ENCODE measurements around the gene NEURL1.
A peak's percentile ranks its signal among the peaks of the same experiment; 100 is the strongest.

The NEURL1 gene

GRCh38 chr10:103562383-103562782 lies 68.9 kb downstream of the NEURL1 start:
- Histone ChIP-seq H3K9me3 (ENCODE audit: insufficient read depth, low read depth, low read length) (peaks cover 7% of the 10 kb centered on the region), H3K4me3 (ENCODE audit: low read depth, low read length) (no peak overlapping the region), H3K4ac (ENCODE audit: low read depth, low read length) (no peak overlapping the region), H3K27ac (ENCODE audit: low read depth, low read length) (no peak overlapping the region), H2AFZ (ENCODE audit: insufficient read depth, low read length, poor library complexity) (no peak overlapping the region), H3K79me2 (ENCODE audit: control insufficient read depth, insufficient read depth, low read length, poor library complexity) (no peaks in the 10 kb centered on the region), H3K14ac (ENCODE audit: low read length) (no peak overlapping the region), H3K9ac (ENCODE audit: low read length) (no peak overlapping the region), H4K8ac (ENCODE audit: low read depth, low read length) (no peak overlapping the region), H3K27me3 (ENCODE audit: insufficient read depth, low read length) (no peaks in the 10 kb centered on the region), H4K12ac (ENCODE audit: low read depth, low read length) (no peak overlapping the region), H3K36me3 (ENCODE audit: control insufficient read depth in 1 of 2, insufficient read depth in 2 of 2, low read length in 2 of 2) (peaks cover 0 to 4% of the 10 kb centered on the region in 2 experiments), H3K23ac (ENCODE audit: low read length) (no peak overlapping the region), H3K4me1 (ENCODE audit: control insufficient read depth in 1 of 2, insufficient read depth in 2 of 2, low read length in 2 of 2) (no peaks in the 10 kb centered on the region), H2BK5ac (ENCODE audit: low read depth, low read length, poor library complexity) (no peak overlapping the region), H4K91ac (ENCODE audit: low read depth, low read length) (no peak overlapping the region), H2BK120ac (ENCODE audit: insufficient read depth, low read length, poor library complexity) (no peak overlapping the region), H2AK5ac (ENCODE audit: low read length) (no peak overlapping the region), H3K4me2 (ENCODE audit: low read length) (no peak overlapping the region), H3K79me1 (ENCODE audit: low read length) (peaks cover 2% of the 10 kb centered on the region), H2BK12ac (ENCODE audit: low read length) (no peak overlapping the region), H3K18ac (ENCODE audit: low read length) (no peak overlapping the region)
- DNase-seq = no peak
- no CpG with 5 or more reads among the region's 4 CpGs for WGBS (ENCODE audit: extremely low coverage, insufficient coverage, insufficient read length)

- H2BK5ac ChIP-seq (ENCODE audit: low read depth, low read length, poor library complexity) = no peak overlapping the region
- H2AFZ ChIP-seq (ENCODE audit: insufficient read depth, low read length, poor library complexity) = no peak overlapping the region
- H3K79me2 ChIP-seq (ENCODE audit: control insufficient read depth, insufficient read depth, low read length, poor library complexity) = no peaks in the 10 kb centered on the region
- H3K79me1 ChIP-seq (ENCODE audit: low read length) = peaks cover 2% of the 10 kb centered on the region
- no peak overlapping the region for H2AK5ac ChIP-seq (ENCODE audit: low read length)
- H2BK12ac ChIP-seq (ENCODE audit: low read length) = no peak overlapping the region
- no peak overlapping the region for H2BK120ac ChIP-seq (ENCODE audit: insufficient read depth, low read length, poor library complexity)
- no peaks in the 10 kb centered on the region for H3K27me3 ChIP-seq (ENCODE audit: insufficient read depth, low read length)
- no peak overlapping the region for H4K91ac ChIP-seq (ENCODE audit: low read depth, low read length)
- WGBS (ENCODE audit: extremely low coverage, insufficient coverage, insufficient read length) = no CpG with 5 or more reads among the region's 7 CpGs
- H3K9me3 ChIP-seq (ENCODE audit: insufficient read depth, low read depth, low read length) = peaks cover 7% of the 10 kb centered on the region
- H3K4me2 ChIP-seq (ENCODE audit: low read length) = no peak overlapping the region
- no peak overlapping the region for H3K27ac ChIP-seq (ENCODE audit: low read depth, low read length)
- H3K36me3 ChIP-seq (ENCODE audit: control insufficient read depth in 1 of 2, insufficient read depth in 2 of 2, low read length in 2 of 2) = peaks cover 0 to 4% of the 10 kb centered on the region in 2 experiments
- H4K8ac ChIP-seq (ENCODE audit: low read depth, low read length) = no peak overlapping the region
- H4K12ac ChIP-seq (ENCODE audit: low read depth, low read length) = no peak overlapping the region
- peaks cover 0 to 3% of the 10 kb centered on the region in 2 experiments for H3K4me1 ChIP-seq (ENCODE audit: control insufficient read depth in 1 of 2, insufficient read depth in 2 of 2, low read length in 2 of 2)
- no peak overlapping the region for H3K14ac ChIP-seq (ENCODE audit: low read length)
- no peak overlapping the region for H3K18ac ChIP-seq (ENCODE audit: low read length)
- H3K4ac ChIP-seq (ENCODE audit: low read depth, low read length) = no peak overlapping the region
- no peak overlapping the region for H3K4me3 ChIP-seq (ENCODE audit: low read depth, low read length)
- DNase-seq = no peak
- H3K9ac ChIP-seq (ENCODE audit: low read length) = no peak overlapping the region
- H3K23ac ChIP-seq (ENCODE audit: low read length) = no peak overlapping the region
Observed at GRCh38 chr10:103563231-103564115, 70.0 kb downstream of the NEURL1 start.

- Histone ChIP-seq H3K14ac (ENCODE audit: low read length) (no peak overlapping the region), H3K9me3 (ENCODE audit: insufficient read depth, low read depth, low read length) (peaks cover 7% of the 10 kb centered on the region), H3K4me3 (ENCODE audit: low read depth, low read length) (no peak overlapping the region), H4K91ac (ENCODE audit: low read depth, low read length) (no peak overlapping the region), H3K79me1 (ENCODE audit: low read length) (no peaks in the 10 kb centered on the region), H2AFZ (ENCODE audit: insufficient read depth, low read length, poor library complexity) (no peak overlapping the region), H4K12ac (ENCODE audit: low read depth, low read length) (no peak overlapping the region), H3K79me2 (ENCODE audit: control insufficient read depth, insufficient read depth, low read length, poor library complexity) (no peaks in the 10 kb centered on the region), H3K18ac (ENCODE audit: low read length) (no peak overlapping the region), H2BK5ac (ENCODE audit: low read depth, low read length, poor library complexity) (no peak overlapping the region), H3K4me1 (ENCODE audit: control insufficient read depth in 1 of 2, insufficient read depth in 2 of 2, low read length in 2 of 2) (peaks cover 0 to 3% of the 10 kb centered on the region in 2 experiments), H2BK12ac (ENCODE audit: low read length) (no peak overlapping the region), H2AK5ac (ENCODE audit: low read length) (no peak overlapping the region), H4K8ac (ENCODE audit: low read depth, low read length) (no peak overlapping the region), H3K27ac (ENCODE audit: low read depth, low read length) (no peak overlapping the region), H3K36me3 (ENCODE audit: control insufficient read depth in 1 of 2, insufficient read depth in 2 of 2, low read length in 2 of 2) (peaks cover 0 to 4% of the 10 kb centered on the region in 2 experiments), H3K9ac (ENCODE audit: low read length) (no peak overlapping the region), H3K4ac (ENCODE audit: low read depth, low read length) (no peak overlapping the region), H3K4me2 (ENCODE audit: low read length) (no peak overlapping the region), H3K27me3 (ENCODE audit: insufficient read depth, low read length) (no peaks in the 10 kb centered on the region), H3K23ac (ENCODE audit: low read length) (no peak overlapping the region), H2BK120ac (ENCODE audit: insufficient read depth, low read length, poor library complexity) (no peak overlapping the region)
- WGBS (ENCODE audit: extremely low coverage, insufficient coverage, insufficient read length) = no CpG with 5 or more reads among the region's 7 CpGs
- DNase-seq = no peak
Observed at GRCh38 chr10:103564116-103564501, 70.6 kb downstream of the NEURL1 start.

- Histone ChIP-seq H4K8ac (ENCODE audit: low read depth, low read length) (peak overlapping the region; percentile 34), H3K4ac (ENCODE audit: low read depth, low read length) (no peak overlapping the region), H2BK120ac (ENCODE audit: insufficient read depth, low read length, poor library complexity) (no peak overlapping the region), H3K9me3 (ENCODE audit: insufficient read depth, low read depth, low read length) (peaks cover 3% of the 10 kb centered on the region), H3K9ac (ENCODE audit: low read length) (no peak overlapping the region), H4K12ac (ENCODE audit: low read depth, low read length) (no peak overlapping the region), H2BK12ac (ENCODE audit: low read length) (no peak overlapping the region), H3K79me1 (ENCODE audit: low read length) (no peaks in the 10 kb centered on the region), H3K27me3 (ENCODE audit: insufficient read depth, low read length) (no peaks in the 10 kb centered on the region), H3K4me2 (ENCODE audit: low read length) (no peak overlapping the region), H2AK5ac (ENCODE audit: low read length) (no peak overlapping the region), H3K27ac (ENCODE audit: low read depth, low read length) (no peak overlapping the region), H3K36me3 (ENCODE audit: control insufficient read depth in 1 of 2, insufficient read depth in 2 of 2, low read length in 2 of 2) (peaks cover 0 to under 1% of the 10 kb centered on the region in 2 experiments), H3K18ac (ENCODE audit: low read length) (no peak overlapping the region), H3K4me3 (ENCODE audit: low read depth, low read length) (no peak overlapping the region), H2BK5ac (ENCODE audit: low read depth, low read length, poor library complexity) (no peak overlapping the region), H2AFZ (ENCODE audit: insufficient read depth, low read length, poor library complexity) (no peak overlapping the region), H3K14ac (ENCODE audit: low read length) (no peak overlapping the region), H3K79me2 (ENCODE audit: control insufficient read depth, insufficient read depth, low read length, poor library complexity) (no peaks in the 10 kb centered on the region), H4K91ac (ENCODE audit: low read depth, low read length) (no peak overlapping the region), H3K23ac (ENCODE audit: low read length) (no peak overlapping the region), H3K4me1 (ENCODE audit: control insufficient read depth in 1 of 2, insufficient read depth in 2 of 2, low read length in 2 of 2) (peaks cover 3% of the 10 kb centered on the region in 2 experiments)
- no CpG with 5 or more reads among the region's 12 CpGs for WGBS (ENCODE audit: extremely low coverage, insufficient coverage, insufficient read length)
- peak; percentile 35 to 60 for DNase-seq
Observed at GRCh38 chr10:103564776-103565520, 71.4 kb downstream of the NEURL1 start.

All from trophoblast cell (in vitro differentiated cells and primary cell).